Upper lobe of left lung (tissue), 4 donors: ENCODE data around the gene PCBD1.

Experiments
- POLR2A ChIP-seq, 4 donors: fragments of 450-650 bp; IDR thresholded peaks; one replicate each; pipeline ENCODE4 v1.5.1; 2016 to 2017; ENCODE audit warnings: antibody characterized with exemption in 4 of 4, mild to moderate bottlenecking in 2 of 4
- POLR2AphosphoS5 ChIP-seq, 2 donors: sonication (generic); formaldehyde crosslinking; IDR thresholded peaks; one replicate each; pipeline ENCODE4 v1.5.1; 2017; ENCODE audit warnings: antibody characterized with exemption in 2 of 2
- TF ChIP-seq, protein P1 (sequence below), 6 experiments: fragments of 450-650 bp in 4 of 6; fragments of 200-600 bp in 2 of 6; sonication (generic) in 2 of 6; IDR thresholded peaks; one replicate each; pipeline ENCODE4 v1.5.1; 2016 to 2019; ENCODE audit warnings: antibody characterized with exemption in 6 of 6

DNA sequence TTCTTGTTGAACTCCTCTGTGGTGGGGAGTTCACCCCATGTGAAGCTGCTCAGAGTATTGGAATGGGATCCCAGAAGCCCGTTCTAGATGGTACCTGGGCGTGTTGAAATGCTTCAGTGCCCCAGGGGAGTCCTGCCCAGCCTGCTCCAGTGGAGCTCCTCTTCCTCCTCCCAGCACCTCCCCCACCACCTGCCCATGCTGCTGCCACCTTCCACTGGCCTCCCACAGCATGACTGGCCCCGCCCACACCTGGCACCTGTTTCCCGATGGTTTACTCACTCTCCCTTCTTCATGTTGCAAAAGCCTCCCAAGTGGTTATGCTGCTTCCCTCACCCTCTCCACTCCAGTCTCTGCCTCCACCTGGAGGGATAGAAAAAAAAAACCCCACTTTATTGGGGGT, 32.2 kb upstream of the PCBD1 start:
- TF ChIP-seq, protein P1, sequence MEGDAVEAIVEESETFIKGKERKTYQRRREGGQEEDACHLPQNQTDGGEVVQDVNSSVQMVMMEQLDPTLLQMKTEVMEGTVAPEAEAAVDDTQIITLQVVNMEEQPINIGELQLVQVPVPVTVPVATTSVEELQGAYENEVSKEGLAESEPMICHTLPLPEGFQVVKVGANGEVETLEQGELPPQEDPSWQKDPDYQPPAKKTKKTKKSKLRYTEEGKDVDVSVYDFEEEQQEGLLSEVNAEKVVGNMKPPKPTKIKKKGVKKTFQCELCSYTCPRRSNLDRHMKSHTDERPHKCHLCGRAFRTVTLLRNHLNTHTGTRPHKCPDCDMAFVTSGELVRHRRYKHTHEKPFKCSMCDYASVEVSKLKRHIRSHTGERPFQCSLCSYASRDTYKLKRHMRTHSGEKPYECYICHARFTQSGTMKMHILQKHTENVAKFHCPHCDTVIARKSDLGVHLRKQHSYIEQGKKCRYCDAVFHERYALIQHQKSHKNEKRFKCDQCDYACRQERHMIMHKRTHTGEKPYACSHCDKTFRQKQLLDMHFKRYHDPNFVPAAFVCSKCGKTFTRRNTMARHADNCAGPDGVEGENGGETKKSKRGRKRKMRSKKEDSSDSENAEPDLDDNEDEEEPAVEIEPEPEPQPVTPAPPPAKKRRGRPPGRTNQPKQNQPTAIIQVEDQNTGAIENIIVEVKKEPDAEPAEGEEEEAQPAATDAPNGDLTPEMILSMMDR (IDR thresholded peaks at IDR 0.05), result no peak
- TF ChIP-seq POLR2A (IDR thresholded peaks at IDR 0.05) (no peak), POLR2AphosphoS5 (IDR thresholded peaks at IDR 0.05) (peak in 1 of 2 donors; percentile 10)
